Stimulated activated CD4-positive, alpha-beta T cell treated with anti-CD3 and anti-CD28 coated beads, Interleukin-2, amount 100 ng/mL, for 24 hours (primary cell): ENCODE results near the gene NCBP3.
A peak's percentile ranks its signal among the peaks of the same experiment; 100 is the strongest.
"Not testable (repeated sequence)": the region's sequence is repeated elsewhere in the genome, so short reads cannot be mapped to it uniquely, and the experiment has no call there.

Experiments used
- DNase-seq, 2 donors: peaks; one replicate each; pipeline ENCODE4 v3.0.0-alpha.2; 2020

Gene NCBP3

DNA sequence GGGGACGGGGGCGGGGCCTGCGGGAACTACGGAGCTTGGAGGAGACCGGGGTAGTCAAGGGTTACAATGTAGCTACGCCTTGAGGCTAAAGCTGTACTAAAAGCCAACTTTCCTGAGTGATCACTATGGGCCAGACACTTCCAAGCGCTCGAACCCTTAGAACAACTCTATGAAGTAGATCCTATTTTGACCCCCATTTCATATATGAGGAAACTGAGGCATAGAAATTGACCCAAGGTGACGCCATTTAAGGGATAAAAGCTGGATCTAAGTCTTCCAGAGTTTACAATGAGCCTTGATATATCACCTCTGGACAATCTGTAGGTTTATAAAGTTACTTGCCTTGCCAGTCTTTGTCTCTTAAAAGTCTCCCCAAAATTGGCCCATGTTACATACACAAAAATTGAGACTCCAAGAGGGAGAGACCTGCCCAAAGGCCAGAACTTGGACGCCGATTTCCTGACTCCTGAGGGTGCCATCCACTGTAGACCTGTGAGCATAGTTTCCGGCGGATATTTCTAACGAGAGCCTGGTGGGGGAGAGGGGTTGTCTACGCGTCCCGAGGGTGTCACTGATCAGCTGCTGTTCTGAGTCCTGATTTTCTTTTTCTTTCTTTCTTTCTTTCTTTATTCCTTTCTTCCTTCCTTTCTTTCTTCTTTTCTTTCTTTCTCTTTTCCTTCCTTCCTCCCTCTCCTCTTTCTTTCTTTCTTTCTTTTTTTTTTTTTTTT lies 555 bp upstream of the NCBP3 start:
- no peak for DNase-seq

DNA sequence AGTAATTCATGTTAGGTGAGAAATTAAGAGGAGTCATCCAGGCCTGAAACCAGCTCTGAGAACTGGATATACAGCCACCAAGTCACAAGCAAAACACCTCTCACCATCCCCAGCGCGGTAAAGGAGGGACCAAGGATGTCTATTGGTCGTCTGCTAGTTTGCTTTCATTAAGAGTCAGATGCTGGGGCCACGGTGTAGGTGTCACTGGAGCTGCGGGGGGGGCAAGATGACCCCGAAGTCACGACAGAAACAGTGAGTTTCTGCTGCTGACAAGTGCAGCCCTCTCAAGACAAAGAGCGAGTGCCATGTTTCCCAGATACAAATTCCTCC lies 790 bp downstream of the NCBP3 start:
- DNase-seq = peak; percentile 47 to 59

DNA sequence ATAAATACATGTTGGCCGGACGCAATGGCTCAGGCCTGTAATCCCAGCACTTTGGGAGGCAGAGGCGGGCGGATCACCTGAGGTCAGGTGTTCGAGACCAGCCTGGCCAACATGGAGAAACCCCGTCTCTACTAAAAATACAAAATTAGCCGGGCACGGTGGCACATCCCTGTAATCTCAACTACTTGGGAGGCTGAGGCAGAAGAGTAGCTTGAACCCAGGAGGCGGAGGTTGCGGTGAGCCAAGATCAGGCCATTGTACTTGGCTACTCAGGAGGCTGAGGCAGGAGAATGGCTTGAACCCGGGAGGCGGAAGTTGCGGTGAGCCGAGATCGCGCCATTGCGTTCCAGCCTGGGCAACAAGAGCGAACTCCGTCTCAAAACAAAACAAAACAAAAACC lies 1.5 kb downstream of the NCBP3 start:
- not testable (repeated sequence) for DNase-seq

DNA sequence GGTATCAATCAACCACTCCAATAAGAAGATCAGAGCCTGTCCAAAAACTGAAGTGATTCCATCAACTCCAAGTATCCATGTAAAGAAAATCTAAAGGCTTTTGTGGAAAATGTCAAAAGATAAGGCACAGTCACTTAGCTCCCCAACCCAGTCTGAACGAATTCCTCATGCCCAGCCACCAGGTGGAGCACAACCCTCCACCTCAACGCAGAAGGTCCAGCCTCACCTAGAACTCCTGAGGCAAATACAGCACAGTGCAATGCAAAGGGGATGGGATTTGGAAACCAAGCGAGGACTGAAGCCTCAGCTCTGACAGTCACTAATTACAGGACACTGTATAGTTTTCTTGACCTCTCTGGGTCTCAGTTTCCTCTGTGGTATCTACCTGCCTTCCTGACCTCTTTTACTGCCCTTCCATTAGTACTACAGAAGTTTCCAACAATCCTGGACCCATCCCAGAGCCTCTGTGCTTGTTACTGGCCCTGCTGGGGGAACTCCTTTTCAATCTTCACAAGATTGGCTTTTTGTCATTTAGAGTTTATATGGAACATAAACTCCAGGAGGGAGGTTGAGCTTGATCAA lies 2.0 kb downstream of the NCBP3 start:
- DNase-seq = peak; percentile 59

DNA sequence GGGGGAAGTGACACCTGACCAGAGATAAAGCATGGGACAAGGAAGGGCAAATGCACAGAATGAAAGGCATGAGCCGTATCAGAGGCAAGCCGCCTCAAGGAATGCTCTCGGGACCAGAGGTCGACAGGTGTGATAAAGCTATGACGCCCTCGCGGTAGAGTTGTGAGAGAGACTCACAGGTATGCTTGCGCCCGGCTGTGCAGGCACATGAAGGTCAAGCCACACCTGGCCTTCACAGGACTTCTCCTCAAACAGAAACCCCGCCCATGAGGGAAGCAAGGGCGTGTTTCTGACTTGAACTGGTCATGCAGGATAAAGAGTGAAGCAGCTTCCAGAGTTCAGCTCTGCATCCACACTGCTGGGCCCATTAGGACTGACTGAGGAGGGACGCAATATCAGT lies 7.8 kb downstream of the NCBP3 start:
- DNase-seq = no peak

DNA sequence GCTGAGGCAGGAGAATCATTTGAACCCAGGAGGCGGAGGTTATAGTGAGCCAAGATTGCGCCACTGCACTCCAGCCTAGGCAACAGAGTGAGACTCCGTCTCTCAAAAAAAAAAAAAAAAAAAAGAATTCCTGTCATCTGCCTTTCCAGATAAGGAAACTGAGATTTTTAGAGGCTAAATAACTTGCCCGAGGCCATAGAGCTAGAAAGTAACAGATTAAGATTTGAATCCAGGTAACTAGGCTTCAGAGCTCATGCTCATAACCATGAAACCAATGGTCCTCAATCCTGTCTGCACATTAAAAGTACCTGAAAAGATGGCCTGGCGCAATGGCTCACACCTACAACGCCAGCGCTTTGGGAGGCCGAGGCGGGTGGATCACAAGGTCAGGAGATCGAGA lies 9.5 kb downstream of the NCBP3 start:
- no peak for DNase-seq

DNA sequence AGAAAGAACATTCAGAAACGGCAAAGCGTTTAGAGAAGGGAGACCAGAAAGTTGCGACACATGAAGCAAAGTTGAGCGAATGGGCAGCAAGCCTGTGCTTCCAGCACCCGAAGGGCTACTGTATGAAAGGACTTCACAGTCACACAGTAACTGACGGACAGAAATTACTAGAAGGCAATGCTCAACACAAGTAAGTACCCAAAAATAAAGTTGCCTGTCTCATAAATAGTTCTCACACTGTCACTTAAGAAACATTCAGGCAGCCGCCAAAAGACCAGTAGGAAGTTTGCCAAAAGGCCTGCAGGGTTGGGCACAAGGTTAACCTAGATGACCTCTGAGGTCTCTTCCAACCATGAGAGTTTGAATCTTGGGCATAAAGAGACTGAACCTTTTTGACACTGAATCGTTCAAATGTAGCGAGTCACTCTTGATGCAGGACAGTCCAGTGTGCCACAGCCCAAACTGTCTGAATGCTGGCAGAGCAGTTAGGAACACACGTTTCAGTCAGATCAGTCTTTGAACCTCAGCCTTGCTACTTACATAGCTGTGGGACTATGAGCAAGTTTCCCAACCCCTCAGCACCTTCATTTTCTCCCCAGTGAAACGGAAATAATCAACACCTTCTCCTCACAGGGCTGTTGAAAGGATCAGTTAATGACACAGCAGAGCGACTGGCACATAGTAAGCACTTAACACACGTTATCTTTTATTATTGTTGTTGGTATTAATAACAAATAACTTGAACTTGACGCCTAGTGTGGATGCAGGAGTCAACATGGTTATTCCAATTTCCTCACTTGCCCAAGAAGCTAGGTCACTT lies 10.4 kb downstream of the NCBP3 start:
- DNase-seq = no peak

DNA sequence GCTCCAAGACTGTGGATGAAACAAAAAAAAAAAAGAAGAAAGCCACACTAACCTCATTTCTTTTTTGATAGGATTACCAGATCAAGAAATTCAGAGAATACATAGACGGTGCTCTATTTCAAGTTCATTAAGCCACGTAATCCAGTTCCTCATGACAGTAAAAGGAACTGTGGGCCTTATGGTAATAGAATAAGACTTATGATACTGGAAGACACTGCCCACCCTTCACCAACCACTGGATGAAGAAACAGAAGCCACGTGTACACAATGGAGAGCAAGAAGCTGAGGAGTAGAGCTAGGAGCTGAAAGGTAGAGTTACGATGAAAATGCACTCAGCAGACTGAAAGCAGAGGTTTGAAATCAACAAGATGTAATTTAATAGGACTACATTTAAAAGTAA lies 11.2 kb downstream of the NCBP3 start:
- DNase-seq = no peak

DNA sequence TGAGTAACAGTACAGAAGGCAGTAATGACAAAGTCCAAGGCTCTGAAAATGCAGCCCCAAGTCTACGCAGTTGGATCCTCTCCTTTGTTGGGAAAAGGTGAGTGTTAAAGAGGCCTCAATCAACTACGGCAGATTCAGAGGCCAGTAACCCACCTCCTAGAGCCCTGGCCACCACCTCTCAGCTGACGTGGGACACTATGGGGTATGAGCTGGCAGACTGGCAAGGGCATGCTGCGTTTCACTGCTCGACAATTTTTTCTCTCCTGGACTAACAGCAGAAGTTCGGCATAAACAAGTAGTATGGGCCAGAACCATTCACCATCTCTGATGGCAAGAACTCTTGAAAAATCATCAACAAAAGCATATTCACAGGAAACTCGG lies 17.2 kb downstream of the NCBP3 start:
- DNase-seq = no peak

DNA sequence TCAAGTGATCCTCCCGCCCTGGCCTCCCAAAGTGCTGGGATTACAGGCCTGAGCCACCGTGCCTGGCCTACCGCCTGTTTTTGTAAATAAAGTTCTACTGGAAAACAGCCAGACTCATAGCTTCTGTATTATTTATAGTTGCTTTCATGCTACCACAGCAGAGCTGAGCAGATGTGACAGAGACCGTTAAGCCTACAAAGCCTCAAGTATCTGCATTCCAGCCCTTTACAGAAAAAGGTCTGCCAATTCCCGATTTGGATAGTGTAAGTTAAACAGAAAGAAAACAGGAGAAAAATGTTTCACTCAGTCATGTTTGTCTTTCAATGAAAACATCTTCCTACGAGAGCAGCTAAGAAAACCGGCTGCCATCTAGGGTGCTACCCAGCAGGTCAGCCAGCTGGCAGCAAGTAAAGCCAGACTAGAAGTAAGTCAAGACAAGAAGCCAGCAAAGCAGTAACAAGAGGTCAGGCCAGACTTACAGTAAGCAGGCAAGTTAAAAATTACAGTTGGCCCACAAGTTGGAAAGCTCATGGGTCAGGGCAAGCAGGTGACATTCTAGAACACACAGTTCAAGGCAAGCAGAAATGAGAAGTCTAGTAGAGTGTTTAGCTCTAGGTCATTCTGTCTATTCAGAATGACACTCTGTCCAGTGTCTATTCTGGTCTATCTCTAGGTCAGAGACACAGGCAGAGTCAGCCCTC lies 17.7 kb downstream of the NCBP3 start:
- no peak for DNase-seq

DNA sequence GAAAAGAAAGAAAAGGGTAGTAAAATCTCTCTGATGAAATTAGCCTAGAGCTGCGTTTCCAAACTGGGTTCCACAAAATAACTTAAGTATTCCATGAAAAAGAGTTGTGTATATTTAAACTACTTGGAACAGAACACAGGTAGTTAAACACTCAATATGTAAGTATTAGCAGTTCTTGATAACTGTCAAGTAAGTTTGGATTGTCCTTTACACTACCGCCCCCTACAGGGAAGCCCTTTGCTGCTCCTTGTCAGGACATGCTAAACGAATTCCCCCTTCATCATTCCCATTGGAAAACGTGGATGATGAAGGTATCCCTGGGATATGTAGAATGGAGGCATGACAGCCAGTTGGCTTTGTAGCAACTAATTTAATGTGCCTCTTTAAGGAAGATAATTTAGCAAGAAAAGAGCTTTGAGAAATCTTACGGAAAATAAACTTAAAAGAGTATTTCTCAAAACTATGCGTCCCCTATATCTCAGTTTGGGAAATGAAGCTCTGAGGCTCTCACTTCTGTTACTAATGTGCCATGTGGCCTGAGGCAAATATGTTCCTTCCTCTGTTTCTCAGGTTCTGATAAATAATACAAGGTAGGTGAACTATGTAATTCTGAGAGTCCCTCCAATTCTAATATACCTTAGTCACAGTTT lies 18.8 kb downstream of the NCBP3 start:
- DNase-seq = peak; percentile 64 to 77

DNA sequence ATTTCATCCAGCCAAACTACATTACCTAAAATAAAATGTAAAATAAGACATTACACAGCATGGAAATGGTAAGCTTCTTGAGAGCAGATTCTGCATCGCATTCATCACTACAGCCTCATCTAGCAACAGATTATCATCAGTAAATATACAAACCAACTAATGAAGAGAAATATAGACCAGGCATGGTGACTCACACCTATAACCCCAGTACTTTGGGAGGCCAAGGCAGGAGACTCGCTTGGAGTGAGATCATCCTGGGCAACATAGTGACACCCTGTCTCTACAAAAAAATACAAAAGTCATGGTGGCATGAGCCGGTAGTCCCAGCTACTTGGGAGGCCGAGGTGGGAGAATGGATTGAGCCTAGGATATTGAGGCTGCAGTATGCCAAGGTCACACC lies 19.9 kb downstream of the NCBP3 start:
- no peak for DNase-seq

DNA sequence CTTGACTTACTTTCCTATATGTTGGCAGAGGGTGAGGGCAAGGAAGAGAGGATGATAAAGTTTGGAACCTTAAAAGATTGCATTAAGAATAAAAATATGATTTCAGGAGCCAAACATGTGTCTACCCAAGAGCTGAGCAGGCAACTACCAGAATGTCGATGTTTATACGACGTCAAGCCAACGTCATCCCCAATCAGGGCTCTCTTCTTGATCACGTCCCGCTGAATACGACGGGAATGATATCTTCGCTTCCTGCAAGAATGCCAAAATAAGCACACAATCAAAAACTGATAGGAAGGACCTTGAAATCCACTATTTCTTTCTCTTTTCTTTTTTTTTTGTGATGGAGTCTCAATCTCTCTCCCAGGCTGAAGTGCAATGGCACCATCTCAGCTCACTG lies 24.9 kb downstream of the NCBP3 start:
- DNase-seq = no peak

DNA sequence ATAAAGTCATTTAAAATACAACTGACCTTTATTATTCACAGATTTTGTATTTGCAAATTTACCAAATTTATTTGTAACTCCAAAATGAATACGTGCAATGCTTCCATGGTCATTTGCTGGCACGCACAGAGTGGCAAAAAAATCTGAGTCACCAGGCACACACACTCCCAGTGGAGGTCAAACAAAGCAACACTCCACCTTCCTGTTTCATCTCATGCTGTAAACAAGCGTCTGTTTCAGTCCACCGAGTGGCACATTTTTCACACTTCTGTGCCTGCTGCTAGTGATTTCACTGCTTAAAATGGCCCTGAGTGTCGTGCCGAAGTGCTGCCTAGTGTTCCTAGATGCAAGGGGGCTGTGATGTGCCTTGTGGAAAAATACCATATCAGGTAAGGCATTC lies 27.3 kb downstream of the NCBP3 start:
- no peak for DNase-seq

DNA sequence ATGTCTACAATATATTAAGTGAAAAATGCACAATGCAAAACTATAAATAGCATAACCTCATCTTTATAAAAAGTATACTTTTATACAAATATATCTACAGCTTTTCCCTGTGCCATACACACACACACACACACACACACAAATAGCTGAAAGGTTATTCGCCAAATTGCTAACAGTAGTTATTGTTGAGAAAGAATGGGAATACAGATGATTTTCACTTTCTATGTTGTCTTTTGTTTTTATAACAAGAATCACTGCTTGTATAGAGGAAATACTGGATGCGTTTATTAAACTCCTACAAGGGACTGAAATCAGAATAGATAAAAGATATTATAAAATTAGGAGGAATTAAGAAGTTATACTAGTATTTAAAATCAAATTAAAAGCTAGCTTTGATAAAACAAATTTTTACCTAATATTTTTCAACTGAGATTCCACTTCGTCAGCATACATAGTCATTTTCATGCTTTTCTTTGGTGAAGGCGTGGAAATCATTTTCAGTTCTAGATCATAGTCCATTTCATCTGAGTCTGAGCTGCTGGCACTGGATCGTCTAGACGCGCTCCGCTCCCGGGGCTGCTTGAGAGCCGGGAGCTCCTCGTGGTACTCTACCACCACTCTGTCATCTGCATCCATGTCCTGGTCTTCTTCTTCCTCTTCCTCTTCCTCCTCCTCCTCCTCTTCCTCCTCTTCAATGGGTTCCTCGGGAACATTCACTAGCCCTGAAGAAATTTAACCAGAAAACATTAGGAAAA lies 28.0 kb downstream of the NCBP3 start:
- no peak for DNase-seq

DNA sequence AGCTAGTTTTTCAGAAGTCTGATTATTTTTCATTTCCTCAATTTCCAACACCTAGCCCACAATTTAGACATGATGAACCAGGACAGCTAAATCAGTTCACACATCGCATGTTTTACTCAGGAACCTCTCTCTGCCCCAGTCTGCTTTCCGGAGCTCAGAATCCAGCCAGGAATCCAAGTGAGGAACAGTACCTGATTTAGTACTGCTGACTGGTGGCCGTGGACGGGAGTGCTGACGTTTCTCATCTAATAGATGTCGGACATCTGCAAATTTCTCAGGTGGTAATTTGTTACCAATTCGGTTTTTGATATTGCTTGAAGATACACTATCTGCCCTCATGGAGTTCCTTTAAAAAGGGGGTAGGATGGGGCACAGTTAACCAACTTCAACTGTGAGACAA lies 30.1 kb downstream of the NCBP3 start:
- DNase-seq = no peak

DNA sequence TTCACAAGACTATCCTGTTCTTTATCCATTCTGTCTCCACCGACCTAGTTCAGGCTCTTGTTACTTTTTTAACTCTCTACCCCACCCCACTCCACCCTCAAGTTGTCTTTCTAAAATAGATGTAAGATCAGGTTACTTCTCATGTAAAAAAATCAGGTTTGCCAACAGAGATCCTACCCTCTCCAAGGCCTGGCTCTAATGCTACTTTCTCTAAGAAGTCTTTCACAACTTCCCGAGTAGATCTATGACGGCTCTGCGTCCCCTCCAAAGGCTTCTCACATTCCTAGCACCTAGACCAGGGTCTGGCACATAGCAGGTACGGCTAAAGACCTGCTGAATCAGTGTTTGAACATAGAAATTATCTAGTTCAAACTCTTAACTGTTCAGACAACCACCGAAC lies 30.9 kb downstream of the NCBP3 start:
- DNase-seq = no peak

DNA sequence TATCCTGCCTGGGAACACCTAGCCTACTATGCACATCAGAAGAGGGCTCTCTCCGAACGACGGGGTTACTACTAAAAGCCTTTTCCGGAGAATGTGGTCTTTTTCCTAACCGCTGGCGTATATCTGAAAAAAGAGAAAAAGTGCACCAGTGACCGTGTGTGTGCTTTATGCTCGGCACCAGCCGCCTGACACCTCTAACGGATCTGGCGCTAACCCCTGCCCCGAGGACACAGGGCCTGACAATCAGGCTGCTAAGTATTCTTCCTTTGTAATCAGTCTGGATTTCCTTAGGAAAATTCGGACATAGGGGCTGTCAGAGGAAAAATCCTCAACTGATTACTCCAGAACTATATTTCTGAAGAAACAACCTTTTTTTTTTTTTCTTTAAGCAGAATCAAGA lies 31.7 kb downstream of the NCBP3 start:
- DNase-seq = no peak

DNA sequence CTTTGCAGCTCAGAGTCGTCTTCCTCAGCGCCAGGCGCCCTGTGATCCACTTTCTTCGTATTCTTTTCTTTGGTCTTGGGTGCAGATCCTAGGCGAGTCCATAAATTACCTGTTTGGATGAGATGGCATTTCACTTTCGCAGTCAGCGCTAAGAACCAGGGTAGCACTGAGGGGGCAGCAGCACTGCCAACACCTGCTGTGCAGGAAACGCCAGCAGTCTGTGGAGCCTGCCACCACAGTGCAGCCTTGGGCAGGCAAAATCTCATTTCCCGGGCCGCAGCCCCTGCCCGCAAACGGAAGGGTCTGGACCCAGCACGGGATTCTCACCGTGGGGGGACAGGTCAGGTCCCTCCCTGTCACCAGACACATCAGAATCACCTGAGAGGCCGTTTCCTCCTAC lies 32.9 kb downstream of the NCBP3 start:
- DNase-seq = no peak

DNA sequence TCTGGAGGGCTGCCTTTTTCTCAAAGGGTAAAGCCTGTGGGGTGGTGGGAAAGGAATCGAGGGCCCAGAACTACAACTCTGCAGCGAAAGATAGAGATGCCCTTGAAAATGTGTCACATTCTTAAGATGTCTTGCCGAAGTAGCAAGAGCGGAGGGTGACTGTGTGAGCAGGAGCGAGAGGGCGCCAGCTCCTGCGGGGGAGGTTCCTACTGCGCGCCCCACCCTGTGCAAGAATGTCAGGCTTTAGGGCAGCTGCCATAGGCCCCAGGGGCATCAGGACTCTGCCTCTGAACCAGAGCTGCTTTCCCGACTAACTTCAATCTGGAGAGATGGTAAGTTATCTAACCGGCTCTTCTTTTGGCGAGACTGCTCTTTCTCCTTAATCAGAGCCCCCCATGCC lies 33.3 kb downstream of the NCBP3 start:
- DNase-seq = no peak

DNA sequence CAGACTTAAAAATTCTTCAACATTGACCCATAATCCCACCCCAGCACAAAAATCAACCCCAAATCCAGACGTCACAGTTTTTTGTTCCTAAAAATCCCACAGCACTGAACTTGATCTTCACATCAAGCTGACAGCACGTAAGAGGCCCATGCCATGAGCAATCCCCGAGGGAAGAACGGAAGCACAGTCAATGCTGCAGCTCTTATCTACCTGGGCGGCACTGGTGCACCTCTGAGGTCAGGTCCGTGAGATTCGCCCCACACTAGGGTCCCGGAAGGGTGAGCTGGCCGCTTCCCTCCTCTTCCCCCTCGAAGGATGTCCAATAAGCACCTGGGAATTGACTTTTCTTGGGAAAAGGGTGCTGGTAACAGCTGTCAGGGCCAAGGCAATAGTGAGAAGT lies 33.8 kb downstream of the NCBP3 start:
- DNase-seq = no peak

DNA sequence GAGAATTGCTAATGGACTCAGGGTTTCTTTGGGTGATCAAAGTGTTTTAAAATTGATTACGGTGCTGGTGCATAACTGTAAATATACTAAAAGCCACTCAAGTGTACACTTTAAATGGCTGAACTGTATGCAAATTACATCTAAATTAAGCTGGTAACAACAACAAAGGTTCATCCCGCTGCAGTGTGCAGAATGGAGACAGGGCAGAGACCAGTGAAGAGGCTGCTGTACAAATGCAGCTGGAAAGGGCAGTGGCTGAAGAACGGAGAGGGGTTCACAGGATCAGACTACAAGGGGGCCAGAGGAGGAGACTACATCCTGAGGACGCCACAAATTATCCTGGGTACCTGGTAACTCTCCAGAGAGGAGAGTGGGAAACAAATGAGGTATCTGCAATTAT lies 36.0 kb downstream of the NCBP3 start:
- no peak for DNase-seq

DNA sequence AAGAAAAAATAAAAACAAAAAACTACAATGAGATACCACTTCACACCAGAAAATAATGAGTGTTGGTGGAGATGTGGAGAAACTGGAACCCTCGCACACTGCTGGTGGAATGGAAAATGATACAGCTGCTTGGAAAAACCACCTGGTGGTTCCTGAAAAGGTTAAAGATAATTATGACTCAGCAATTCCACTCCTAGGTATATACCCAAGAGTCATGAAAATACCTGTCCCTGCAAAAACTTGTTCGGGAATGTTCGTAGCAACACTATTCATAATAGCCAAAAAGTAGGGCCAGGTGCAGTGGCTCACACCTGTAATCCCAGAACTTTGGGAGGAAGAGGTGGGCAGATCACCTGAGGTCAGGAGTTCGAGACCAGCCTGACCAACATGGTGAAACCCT lies 36.9 kb downstream of the NCBP3 start:
- DNase-seq = no peak
